HepG2 (cell line): ENCODE results near the gene VPS25. TPM values are rescaled to one million over a fixed set of nuclear protein-coding genes. Genes with fewer than 3 reads are reported as not detected.

ENCODE experiments used
- ASH2L ChIP-seq: fragments of 300-600, 200-600 bp; sonication (generic); IDR thresholded peaks from 2 replicates; pipeline ENCODE4 v1.7.0; 2017; ENCODE audit warnings: low read depth, mild to moderate bottlenecking, moderate library complexity, mixed read lengths, low read length; ENCODE audit not compliant: insufficient read length
- GZF1 ChIP-seq: sonication (generic); formaldehyde crosslinking; IDR thresholded peaks from 2 replicates; pipeline ENCODE4 v1.5.1; 2020; ENCODE audit warnings: mild to moderate bottlenecking, missing genetic modification reagents
- NR1H2 ChIP-seq: sonication (generic); formaldehyde crosslinking; IDR thresholded peaks from 2 replicates; pipeline ENCODE4 v1.8.1; 2022; ENCODE audit warnings: low read depth, missing genetic modification reagents, borderline replicate concordance
- SALL1 ChIP-seq: sonication (generic); formaldehyde crosslinking; IDR thresholded peaks from 2 replicates; pipeline ENCODE4 v1.8.0; 2022; ENCODE audit warnings: mild to moderate bottlenecking, missing genetic modification reagents
- TARDBP ChIP-seq: sonication (generic); formaldehyde crosslinking; IDR thresholded peaks from 2 replicates; pipeline ENCODE4 v1.8.0; 2022; ENCODE audit warnings: mild to moderate bottlenecking, missing genetic modification reagents
- TSC22D2 ChIP-seq: sonication (generic); formaldehyde crosslinking; IDR thresholded peaks from 2 replicates; pipeline ENCODE4 v1.5.1; 2020; ENCODE audit warnings: missing genetic modification reagents, mild to moderate bottlenecking, borderline replicate concordance
- ZBTB49 ChIP-seq: sonication (generic); formaldehyde crosslinking; IDR thresholded peaks from 2 replicates; pipeline ENCODE4 v1.4.0; 2020; ENCODE audit warnings: missing genetic modification reagents, borderline replicate concordance
- ZMYM2 ChIP-seq: sonication (generic); formaldehyde crosslinking; IDR thresholded peaks from 2 replicates; pipeline ENCODE4 v1.8.0; 2022; ENCODE audit warnings: mild to moderate bottlenecking, missing genetic modification reagents
- ZNF232 ChIP-seq: sonication (generic); formaldehyde crosslinking; IDR thresholded peaks from 2 replicates; pipeline ENCODE4 v1.4.0; 2020; ENCODE audit warnings: missing genetic modification reagents, borderline replicate concordance
- ZNF275 ChIP-seq: sonication (generic); formaldehyde crosslinking; IDR thresholded peaks from 2 replicates; pipeline ENCODE4 v1.8.0; 2022; ENCODE audit warnings: missing genetic modification reagents, mild to moderate bottlenecking, inconsistent platforms, borderline replicate concordance
- ZNF44 ChIP-seq: sonication (generic); formaldehyde crosslinking; IDR thresholded peaks from 2 replicates; pipeline ENCODE4 v1.5.1; 2020; ENCODE audit warnings: mild to moderate bottlenecking, missing genetic modification reagents
- ZNF446 ChIP-seq: sonication (generic); formaldehyde crosslinking; IDR thresholded peaks from 2 replicates; pipeline ENCODE4 v1.5.0; 2020; ENCODE audit warnings: mild to moderate bottlenecking, missing genetic modification reagents
- ZNF503 ChIP-seq: sonication (generic); formaldehyde crosslinking; IDR thresholded peaks from 2 replicates; pipeline ENCODE4 v1.4.0; 2020; ENCODE audit warnings: missing genetic modification reagents
- ZNF564 ChIP-seq: sonication (generic); formaldehyde crosslinking; IDR thresholded peaks from 2 replicates; pipeline ENCODE4 v1.8.1; 2023; ENCODE audit warnings: mild to moderate bottlenecking, missing genetic modification reagents
- polyA plus RNA-seq, 8 experiments: library from polyadenylated mRNA; depleted of rRNA in 3 of 8; stranded (reverse) in 7 of 8; unstranded in 1 of 8; fragments of >200 nt; fragmentation: Illumina TruSeq in 4 of 8; extraction: Trizol in 4 of 8; gene quantifications; 2 replicates each; pipeline versions ENCODE4 v1.2.1 to v1.2.3, GENCODE V29; 2011 to 2016; ENCODE audit warnings: low read depth in 4 of 8, missing spikeins in 1 of 8, mixed read lengths in 1 of 8; ENCODE audit not compliant: insufficient read depth in 1 of 8
- total RNA-seq, 5 experiments: library from RNA; depleted of rRNA; stranded (reverse); fragments of >200 nt; fragmentation: Illumina TruSeq; extraction: Trizol; gene quantifications; 2 replicates each; pipeline ENCODE4 v1.2.3, GENCODE V29; 2016; ENCODE audit warnings: low read depth in 1 of 5

Gene VPS25
- total and polyA plus RNA-seq, 2 of the 13 experiments (the other 11 are each of a cell fraction or from before 2014, with no cell fraction given): 161 to 249 TPM

GRCh38 chr17:42803074-42803883, 30.0 kb downstream of the VPS25 start (continued):
- TF ChIP-seq ZNF232 (CRISPR knock-in tag) (peak; percentile 60; the same call in 1 of the 2 replicates), GZF1 (CRISPR knock-in tag) (no peak), ZBTB49 (CRISPR knock-in tag) (no peak), ZNF44 (CRISPR knock-in tag) (no peak), ZNF275 (CRISPR knock-in tag) (no peak), ZNF446 (CRISPR knock-in tag) (no peak), ZNF503 (CRISPR knock-in tag) (no peak), NR1H2 (CRISPR knock-in tag) (no peak), ZMYM2 (no peak), TARDBP (CRISPR knock-in tag) (peak; percentile 33; the same call in 1 of the 2 replicates), ASH2L (peak; percentile 39), SALL1 (CRISPR knock-in tag) (peak; percentile 69), ZNF564 (CRISPR knock-in tag) (0 out of 2 replicates have a peak, but pooled peaks have one; percentile 11), TSC22D2 (CRISPR knock-in tag) (no peak)
